Stimulated activated CD4-positive, alpha-beta T cell treated with anti-CD3 and anti-CD28 coated beads, Interleukin-15, amount 100 ng/mL, for 24 hours (primary cell): ENCODE data around the gene MYL6.
A peak's percentile ranks its signal among the peaks of the same experiment; 100 is the strongest.

Experiments used
- DNase-seq: peaks from one replicate; pipeline ENCODE4 v3.0.0-alpha.2; 2020

The MYL6 gene

GRCh38 chr12:56158926-56159461 lies 835 bp downstream of the MYL6 start:
- DNase-seq, result peak; percentile 59

DNA sequence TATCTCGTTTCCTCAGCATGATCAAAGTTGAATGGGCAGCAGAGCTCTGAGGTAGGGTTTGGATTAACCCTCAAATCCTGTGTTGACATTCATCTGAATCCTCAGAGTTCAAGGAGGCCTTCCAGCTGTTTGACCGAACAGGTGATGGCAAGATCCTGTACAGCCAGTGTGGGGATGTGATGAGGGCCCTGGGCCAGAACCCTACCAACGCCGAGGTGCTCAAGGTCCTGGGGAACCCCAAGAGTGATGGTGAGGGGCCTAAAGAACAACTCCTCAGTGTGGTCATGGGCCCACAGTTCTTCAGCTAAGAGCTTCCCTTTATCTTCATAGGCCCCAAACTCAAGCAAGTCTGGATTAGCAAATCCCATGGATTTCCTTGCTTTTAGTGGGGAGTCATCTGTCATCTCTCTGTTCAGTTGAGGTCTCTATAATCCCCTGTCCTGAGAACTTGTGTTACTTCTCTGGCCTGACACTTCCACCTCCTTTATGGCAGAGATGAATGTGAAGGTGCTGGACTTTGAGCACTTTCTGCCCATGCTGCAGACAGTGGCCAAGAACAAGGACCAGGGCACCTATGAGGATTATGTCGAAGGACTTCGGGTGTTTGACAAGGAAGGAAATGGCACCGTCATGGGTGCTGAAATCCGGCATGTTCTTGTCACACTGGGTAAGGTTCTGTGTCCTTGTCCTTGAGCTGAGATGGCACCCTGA lies 1.5 kb downstream of the MYL6 start:
- DNase-seq, result no peak

GRCh38 chr12:56160193-56160763 lies 2.1 kb downstream of the MYL6 start:
- peak; percentile 71 for DNase-seq

DNA sequence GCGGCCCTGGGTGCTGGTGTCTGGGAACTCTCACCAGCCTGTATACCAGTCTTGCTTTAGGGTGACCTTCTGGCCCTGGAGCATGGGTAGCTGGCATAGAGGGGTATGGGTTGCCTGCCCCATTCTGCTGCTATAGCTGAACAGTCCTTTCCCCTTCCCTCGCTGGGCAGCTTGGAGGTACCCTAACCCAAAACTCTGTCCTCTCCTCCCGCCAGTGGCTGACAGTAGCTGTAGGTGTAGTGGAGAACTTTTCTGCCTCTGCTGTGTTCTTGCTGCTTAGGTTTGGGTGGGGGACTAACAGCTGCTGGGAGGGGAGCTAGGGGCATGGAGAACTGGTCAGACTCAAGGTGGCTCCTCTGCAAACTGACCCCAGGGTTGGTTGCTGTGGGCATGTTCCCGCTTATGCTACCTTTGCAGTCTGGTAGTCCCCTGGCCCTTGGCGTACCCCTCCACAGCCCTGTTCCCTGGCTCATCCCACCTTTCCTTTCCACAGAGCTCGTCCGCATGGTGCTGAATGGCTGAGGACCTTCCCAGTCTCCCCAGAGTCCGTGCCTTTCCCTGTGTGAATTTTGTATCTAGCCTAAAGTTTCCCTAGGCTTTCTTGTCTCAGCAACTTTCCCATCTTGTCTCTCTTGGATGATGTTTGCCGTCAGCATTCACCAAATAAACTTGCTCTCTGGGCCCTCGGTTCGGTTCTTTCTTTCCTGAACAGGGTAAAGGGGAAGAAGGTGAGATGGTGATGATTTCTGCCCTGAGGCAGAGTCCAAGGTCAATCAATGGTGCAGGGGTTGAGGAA lies 2.9 kb downstream of the MYL6 start:
- no peak for DNase-seq

- no peak for DNase-seq
These were observed 3.7 kb downstream of the MYL6 start for GRCh38 chr12:56161690-56162351.

- no peak for DNase-seq
These were observed 4.5 kb downstream of the MYL6 start for GRCh38 chr12:56162468-56163290.

DNA sequence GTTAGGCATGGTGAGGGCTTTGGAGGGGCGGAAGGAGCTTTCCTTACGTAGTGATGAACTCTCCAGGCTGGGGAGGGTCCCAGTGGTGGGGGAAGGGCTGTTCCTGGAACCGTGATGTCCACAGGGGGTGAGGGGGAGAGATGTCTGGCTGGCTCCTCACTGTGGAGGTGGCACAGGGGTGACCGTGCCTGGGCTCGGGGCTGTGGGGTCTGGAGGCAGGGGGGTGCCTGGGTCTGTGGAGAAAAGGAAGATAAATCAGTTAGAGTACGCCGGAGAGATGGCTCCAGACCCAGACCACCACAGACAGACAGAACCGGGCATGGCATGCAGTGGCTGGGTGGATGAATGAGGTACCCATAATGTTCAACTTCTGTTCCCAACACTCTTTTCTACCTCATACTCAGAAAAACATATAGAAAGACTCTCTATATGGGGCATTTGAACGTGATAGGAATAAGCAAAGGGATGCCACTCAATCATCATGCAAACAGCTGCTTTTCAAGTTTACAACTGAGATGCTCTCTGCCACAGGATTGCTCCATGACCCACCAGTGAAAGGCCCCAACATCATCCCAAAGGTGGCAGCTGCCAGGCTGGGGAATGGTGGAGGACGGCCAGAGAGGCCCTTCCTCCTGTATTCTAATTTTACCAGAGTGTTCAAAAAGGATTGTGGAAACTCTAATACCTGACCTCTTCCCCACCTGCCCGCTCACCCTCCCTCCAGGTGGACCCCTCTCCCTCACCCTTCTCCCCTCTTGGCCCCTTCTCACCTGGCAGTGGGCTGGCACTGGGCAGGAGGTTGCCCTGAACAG lies 5.6 kb downstream of the MYL6 start:
- no peak for DNase-seq

GRCh38 chr12:56164345-56164729 lies 6.2 kb downstream of the MYL6 start:
- no peak for DNase-seq

- DNase-seq, result no peak
These were observed 7.2 kb downstream of the MYL6 start for GRCh38 chr12:56165369-56165768.

- no peak for DNase-seq
These were observed 11.1 kb downstream of the MYL6 start for GRCh38 chr12:56169229-56169759.

DNA sequence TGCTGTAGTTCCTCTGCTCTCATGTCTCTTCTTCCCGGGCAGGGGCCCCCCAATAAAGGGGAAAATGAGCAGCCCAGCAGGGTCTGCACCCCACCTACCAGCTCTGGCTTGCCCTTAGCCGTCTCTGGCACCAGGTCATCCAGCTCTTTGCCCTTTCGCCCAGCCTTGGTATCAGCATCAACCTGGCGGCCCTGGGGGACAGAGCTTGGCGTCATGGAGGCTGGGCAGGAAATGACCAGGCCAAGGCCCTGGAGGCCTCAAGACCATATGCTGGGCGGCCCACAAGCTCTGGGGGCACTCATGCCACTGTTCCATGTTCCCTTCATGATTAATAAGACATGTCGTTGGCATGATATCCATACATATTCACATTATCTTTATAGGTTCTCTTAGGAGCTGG lies 14.7 kb downstream of the MYL6 start:
- no peak for DNase-seq

DNA sequence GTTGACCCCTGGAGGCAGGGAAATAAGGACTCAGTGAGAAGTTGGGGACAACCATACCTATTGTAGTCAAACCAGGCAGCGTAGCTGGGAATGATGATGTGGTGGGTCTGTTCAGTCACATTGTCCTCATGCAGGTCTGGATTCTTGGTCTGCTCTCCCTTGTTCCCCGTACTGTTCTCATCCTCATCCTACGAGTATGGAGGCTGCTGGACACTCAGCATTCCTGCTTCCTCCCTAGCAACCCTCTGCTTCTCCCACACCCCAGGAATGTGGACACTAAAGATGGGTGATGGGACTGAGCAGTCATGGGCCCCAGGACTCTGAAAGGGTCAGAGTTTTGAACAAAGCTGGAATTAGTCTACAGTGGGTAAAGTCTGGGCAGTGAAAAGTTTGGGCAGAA lies 20.2 kb downstream of the MYL6 start:
- DNase-seq, result no peak

DNA sequence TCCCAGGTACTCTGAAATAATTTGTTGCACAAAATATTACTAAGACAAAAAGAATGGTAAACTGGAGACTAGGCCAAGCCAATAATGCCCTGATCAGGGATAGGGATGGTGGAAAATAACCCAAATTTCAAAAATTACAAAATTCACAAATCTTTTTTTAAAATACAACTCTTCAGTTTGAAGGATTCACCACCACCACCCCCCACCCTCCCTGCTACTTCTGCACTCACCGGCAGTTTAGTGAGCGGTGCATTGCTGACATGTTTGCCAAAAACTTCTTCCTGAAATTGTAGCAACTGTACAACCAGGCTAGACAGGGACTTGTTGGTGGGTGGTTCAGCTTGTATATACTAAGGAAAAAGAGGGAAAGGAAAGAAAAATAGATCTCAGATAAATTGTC lies 28.8 kb downstream of the MYL6 start:
- DNase-seq, result no peak

GRCh38 chr12:56188131-56188777 lies 30.1 kb downstream of the MYL6 start:
- peak; percentile 16 for DNase-seq

DNA sequence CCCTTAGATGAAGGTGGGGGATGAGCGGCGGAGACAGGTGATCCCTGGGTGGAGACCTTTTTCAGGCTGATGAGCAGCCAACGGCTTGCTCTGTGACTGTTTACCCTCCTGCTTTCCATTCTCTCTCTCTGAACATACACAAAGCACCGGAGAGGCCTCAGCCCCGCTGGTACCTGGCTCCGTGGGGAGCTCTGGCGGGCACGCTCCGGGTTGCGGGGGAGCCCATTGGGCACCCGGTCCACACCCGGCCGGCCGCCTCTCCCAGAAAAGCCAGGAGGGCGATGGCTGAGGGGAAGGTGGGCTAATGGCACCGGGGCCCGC lies 30.6 kb downstream of the MYL6 start:
- no peak for DNase-seq

DNA sequence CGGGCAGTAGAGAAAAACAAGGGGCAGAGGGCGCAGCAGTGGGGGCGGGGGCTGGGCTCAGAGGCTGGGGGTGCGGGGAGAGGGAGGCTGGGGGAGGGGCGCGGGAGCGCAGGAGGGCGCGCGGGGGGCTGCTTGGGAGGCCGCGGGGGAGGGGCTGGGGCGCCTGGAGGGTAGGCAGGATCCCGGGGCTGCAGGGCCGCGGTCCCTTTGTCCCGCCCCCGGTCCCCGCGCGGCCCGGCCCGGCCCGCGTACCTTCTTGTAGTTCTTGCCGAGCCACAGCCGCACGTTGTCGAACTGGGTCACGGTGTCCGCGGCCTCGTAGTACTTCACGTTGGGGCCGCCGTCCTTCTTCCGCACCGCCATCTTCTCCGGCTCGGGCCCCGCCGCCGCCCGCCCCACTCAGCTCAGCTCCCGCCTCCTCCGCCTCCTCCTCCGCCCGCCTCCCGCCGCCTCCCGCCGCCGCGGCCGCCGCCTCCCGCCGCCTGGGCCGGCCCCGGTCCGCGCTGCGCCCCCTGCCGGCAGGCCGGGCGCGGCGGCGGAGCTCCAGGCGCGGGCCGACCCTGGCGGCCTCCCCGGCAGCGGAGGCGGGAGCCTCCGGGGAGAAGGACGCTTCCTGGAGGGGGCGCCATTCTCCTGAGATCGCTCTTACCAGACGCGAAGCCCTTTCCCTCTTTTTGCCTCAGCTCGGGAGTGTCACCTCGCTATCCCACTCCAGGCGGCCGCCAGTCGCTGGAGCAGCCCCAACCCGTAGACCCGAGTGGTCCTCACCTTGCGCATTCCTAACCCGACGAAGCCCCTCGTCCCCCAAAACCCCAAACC lies 31.1 kb downstream of the MYL6 start, which contains the start of gene SMARCC2:
Gene SMARCC2, minus strand, starts transcription at position 385 of the 819 bp plus-strand sequence. Its CDS starts 22 bp downstream, at position 363.
- DNase-seq, result peak; percentile 88

GRCh38 chr12:56189918-56190694 lies 31.9 kb downstream of the MYL6 start:
- peak; percentile 91 for DNase-seq

DNA sequence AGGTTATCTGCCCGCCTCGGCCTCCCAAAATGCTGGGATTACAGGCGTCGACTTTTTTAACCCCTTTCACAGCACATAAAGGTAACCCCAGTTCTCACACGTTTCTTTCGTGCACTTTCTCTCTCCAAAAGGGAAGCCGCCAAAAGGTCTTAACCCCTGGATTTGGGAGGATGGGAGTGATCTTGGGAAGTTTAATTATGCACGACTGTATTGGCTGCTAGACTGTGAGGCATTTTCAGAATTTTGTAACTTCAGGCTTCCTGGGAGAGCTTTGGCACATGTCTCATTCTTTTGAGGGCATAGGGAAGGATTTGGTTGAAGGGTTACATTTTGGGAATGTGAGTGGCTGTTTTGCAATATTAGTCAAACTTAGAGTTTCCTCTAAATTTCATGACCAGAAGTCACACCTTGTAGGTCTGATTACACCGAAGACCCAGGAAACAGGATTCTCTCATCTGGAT lies 32.6 kb downstream of the MYL6 start:
- DNase-seq, result no peak

DNA sequence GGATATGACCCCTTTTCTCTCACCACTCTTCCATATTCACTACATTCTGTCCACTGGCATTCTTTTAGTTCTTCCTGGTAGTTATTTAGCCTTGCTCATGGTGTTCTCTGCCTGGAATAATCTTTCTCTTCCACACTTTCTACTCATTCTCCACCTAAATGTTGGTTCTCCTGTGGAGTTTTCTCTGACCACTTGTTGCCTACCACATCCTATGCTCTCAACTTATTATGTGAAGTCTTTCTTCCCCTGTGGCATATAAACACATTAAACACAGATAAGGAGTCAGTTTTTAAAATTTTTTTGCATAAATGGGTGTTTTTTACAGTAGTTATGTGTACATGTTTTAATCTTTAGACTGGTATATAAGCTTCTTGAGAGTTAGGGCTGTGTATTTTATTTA lies 34.4 kb downstream of the MYL6 start:
- DNase-seq, result no peak
